AG09319 (cell line): ENCODE measurements around the gene PAK2.
"Not testable (repeated sequence)": the region's sequence is repeated elsewhere in the genome, so short reads cannot be mapped to it uniquely, and the experiment has no call there.

Experiments used
- DNase-seq: peaks from one replicate; pipeline ENCODE4 v3.0.0-alpha.2; 2010; ENCODE audit warnings: low read depth; ENCODE audit errors: extremely low read depth
- CTCF ChIP-seq: IDR thresholded peaks from 2 replicates; pipeline ENCODE4 v1.5.1; 2011; ENCODE audit warnings: low read depth, mild to moderate bottlenecking, inconsistent platforms, low read length, moderate library complexity

PAK2 gene

GRCh38 chr3:196803891-196804468 is 64.3 kb downstream of the PAK2 start:
- DNase-seq, result no peak
- TF ChIP-seq CTCF, result no peak

GRCh38 chr3:196804773-196805172 is 65.1 kb downstream of the PAK2 start:
- TF ChIP-seq CTCF, result no peak
- DNase-seq, result no peak

GRCh38 chr3:196810963-196811581 is 71.4 kb downstream of the PAK2 start:
- no peak for DNase-seq
- no peak for TF ChIP-seq CTCF

GRCh38 chr3:196812853-196813252 is 73.2 kb downstream of the PAK2 start:
- no peak for DNase-seq
- TF ChIP-seq CTCF, result no peak

GRCh38 chr3:196813903-196814302 is 74.2 kb downstream of the PAK2 start:
- TF ChIP-seq CTCF, result no peak
- no peak for DNase-seq

GRCh38 chr3:196821806-196822355 is 82.2 kb downstream of the PAK2 start:
- no peak for TF ChIP-seq CTCF
- DNase-seq, result no peak

GRCh38 chr3:196829651-196830050 is 90.0 kb downstream of the PAK2 start:
- DNase-seq, result not testable (repeated sequence)

- no peak for DNase-seq
- TF ChIP-seq CTCF, result no peak
These were observed 95.4 kb downstream of the PAK2 start for GRCh38 chr3:196835086-196835485.

GRCh38 chr3:196836626-196837025 is 97.0 kb downstream of the PAK2 start:
- not testable (repeated sequence) for DNase-seq
